GM12801 (cell line): ENCODE results near the gene STAT4.

Experiments used
- CTCF ChIP-seq: IDR thresholded peaks from one replicate; pipeline ENCODE4 v1.5.1; 2011; ENCODE audit warnings: control low read depth; ENCODE audit not compliant: insufficient read length; ENCODE audit errors: extremely low read depth

STAT4 gene

GRCh38 chr2:191006297-191006696, 144.5 kb downstream of the STAT4 start:
- no peak for TF ChIP-seq CTCF

- TF ChIP-seq CTCF: no peak
These were observed 147.1 kb downstream of the STAT4 start for GRCh38 chr2:191003405-191004309.

DNA sequence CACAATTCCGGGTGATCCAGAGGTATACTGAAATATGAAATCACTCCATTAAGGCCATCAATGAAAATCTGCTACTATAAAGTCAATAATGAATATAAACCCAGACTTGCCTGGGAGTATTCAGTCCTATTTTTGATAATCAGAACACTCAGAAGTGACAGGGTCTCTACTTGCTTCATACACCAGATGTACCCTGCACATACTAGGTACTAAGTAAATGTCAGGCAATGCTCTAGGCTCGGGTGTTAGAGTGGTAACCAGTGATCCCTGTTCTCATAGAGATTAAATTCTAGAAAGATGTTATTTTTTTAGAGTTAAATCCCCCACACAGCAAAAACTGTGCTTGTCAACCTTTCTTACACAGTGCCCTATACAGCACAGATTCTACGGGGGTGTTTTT, 149.2 kb downstream of the STAT4 start:
- TF ChIP-seq CTCF: no peak

GRCh38 chr2:191001032-191001431, 149.8 kb downstream of the STAT4 start:
- no peak for TF ChIP-seq CTCF

- no peak for TF ChIP-seq CTCF
These were observed 150.7 kb downstream of the STAT4 start for GRCh38 chr2:190999949-191000665.

DNA sequence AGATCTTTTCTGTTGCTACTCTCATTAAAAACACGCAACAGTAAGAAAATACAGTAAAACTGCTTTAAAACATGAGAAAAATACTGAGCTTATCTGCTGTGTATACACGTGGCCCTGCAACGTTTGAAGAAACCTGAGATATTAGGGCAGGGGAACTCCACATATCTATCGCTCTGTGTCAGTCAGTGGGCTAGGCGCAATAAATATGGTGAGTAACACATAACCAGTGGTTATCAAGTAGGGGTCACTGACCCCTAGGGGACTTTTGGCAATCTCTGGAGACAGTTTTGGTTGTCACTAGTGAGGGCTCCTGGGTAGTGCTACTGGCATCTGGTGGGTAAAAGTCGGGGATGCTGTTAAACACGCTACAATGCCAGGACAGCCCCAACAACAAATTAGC, 151.7 kb downstream of the STAT4 start:
- no peak for TF ChIP-seq CTCF

DNA sequence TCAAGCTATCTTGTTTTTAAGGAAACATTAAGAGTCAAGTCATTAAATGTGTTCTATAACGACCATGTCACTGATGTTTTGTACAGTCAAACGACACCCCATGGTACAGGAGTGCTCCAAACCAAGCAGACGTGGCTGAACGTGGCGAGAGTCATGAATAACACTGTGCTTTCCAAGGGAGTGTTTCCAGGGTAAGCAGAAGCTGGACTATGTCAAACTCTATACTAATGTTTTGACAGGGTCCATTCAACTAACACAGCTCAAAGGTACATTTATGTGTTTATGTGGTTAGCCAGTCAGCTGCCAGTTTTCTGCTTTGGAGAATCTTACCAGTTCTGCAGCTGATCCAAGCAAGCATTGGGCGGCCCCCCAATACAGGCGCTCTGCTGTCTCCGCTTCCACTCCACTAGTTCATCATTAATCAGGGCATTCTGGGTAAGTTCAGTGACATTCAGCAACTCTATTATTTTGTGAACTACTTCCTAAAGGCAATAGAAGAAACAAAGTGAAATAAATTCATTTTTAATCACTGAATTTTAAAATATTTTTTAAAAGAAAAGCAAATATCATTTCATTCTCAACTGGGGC, 153.2 kb downstream of the STAT4 start:
- TF ChIP-seq CTCF: no peak
